ENCODE results near the gene ATP5MC2.

Gene ATP5MC2

GRCh38 chr12:53631721-53632120 is 44.2 kb downstream of the ATP5MC2 start:
- DNase-seq (ENCODE audit: low read depth, low spot score) = no peak
- no peak overlapping the region for H3K9ac ChIP-seq (ENCODE audit: insufficient read length)
- no peaks in the 10 kb centered on the region for H3K36me3 ChIP-seq (ENCODE audit: insufficient read depth, low read length)
- no peak overlapping the region for H3K4me3 ChIP-seq
- H3K27ac ChIP-seq = no peak overlapping the region
- TF ChIP-seq EZH2 (IDR thresholded peaks at IDR 0.05) = no peak
- no peak for TF ChIP-seq POLR2AphosphoS5 (IDR thresholded peaks at IDR 0.05; ENCODE audit: borderline replicate concordance, low read depth, low read length)
- no peak for TF ChIP-seq FOXP2 (optimal IDR thresholded peaks at IDR 0.05; ENCODE audit: control extremely low read depth, extremely low read length, insufficient read depth)
- H3K9me3 ChIP-seq (ENCODE audit: low read depth, low read length) = no peaks in the 10 kb centered on the region

GRCh38 chr12:53627919-53628318 is 48.0 kb downstream of the ATP5MC2 start:
- TF ChIP-seq EZH2 (IDR thresholded peaks at IDR 0.05) = no peak
- TF ChIP-seq POLR2AphosphoS5 (IDR thresholded peaks at IDR 0.05; ENCODE audit: borderline replicate concordance, low read depth, low read length) = no peak
- no peak for TF ChIP-seq FOXP2 (optimal IDR thresholded peaks at IDR 0.05; ENCODE audit: control extremely low read depth, extremely low read length, insufficient read depth)

DNA sequence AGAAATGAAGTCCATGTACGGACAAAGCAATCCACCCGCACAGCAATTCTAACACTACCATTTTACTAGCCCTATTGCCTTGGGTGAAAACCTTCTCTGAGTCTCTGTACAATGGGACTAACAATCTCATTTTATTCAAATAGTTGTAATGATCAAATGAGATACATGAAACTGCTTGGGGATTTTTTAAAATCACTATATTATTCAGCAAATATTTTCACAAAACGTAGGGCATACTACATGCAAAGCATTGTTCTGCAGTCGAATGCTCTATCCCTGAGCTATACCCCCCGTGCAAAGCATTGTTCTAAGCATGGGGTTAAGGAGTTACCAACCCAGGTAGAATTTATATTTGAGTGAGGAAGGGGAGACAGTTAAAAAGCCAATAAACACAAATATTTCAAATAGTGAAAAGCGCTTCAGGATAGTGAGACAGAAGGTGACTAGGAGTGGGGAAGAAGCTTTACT is 49.1 kb downstream of the ATP5MC2 start:
- H3K4me3 ChIP-seq = peak overlapping the region; percentile 93
- DNase-seq (ENCODE audit: low read depth, low spot score) = no peak
- H3K27ac ChIP-seq = peak overlapping the region; percentile 97
- H3K9me3 ChIP-seq (ENCODE audit: low read depth, low read length) = no peaks in the 10 kb centered on the region
- peak overlapping the region; percentile 98 for H3K9ac ChIP-seq (ENCODE audit: insufficient read length)
- H3K36me3 ChIP-seq (ENCODE audit: insufficient read depth, low read length) = no peaks in the 10 kb centered on the region
- TF ChIP-seq FOXP2 (optimal IDR thresholded peaks at IDR 0.05; ENCODE audit: control extremely low read depth, extremely low read length, insufficient read depth) (no peak), EZH2 (IDR thresholded peaks at IDR 0.05) (no peak), POLR2AphosphoS5 (IDR thresholded peaks at IDR 0.05; ENCODE audit: borderline replicate concordance, low read depth, low read length) (no peak)

More at GRCh38 chr12:53627919-53628318, 48.0 kb downstream of the ATP5MC2 start:
- Histone ChIP-seq H3K27ac (peak overlapping the region; percentile 97; the same call in 1 of the 2 replicates), H3K9ac (ENCODE audit: insufficient read length) (no peak overlapping the region), H3K36me3 (ENCODE audit: insufficient read depth, low read length) (no peaks in the 10 kb centered on the region), H3K4me3 (no peak overlapping the region), H3K9me3 (ENCODE audit: low read depth, low read length) (no peaks in the 10 kb centered on the region)
- DNase-seq (ENCODE audit: low read depth, low spot score) = no peak

- Histone ChIP-seq H3K36me3 (ENCODE audit: insufficient read depth, low read length) (peaks cover 2% of the 10 kb centered on the region; the same call in 1 of the 2 replicates), H3K27ac (peak within 1 kb of the TSS; percentile 97), H3K4me3 (peak within 1 kb of the TSS; percentile 93), H3K9me3 (ENCODE audit: low read depth, low read length) (no peaks in the 10 kb centered on the region), H3K9ac (ENCODE audit: insufficient read length) (peak within 1 kb of the TSS; percentile 98)
- peak; percentile 97 for DNase-seq (ENCODE audit: low read depth, low spot score)
- TF ChIP-seq EZH2 (IDR thresholded peaks at IDR 0.05) (no peak), FOXP2 (optimal IDR thresholded peaks at IDR 0.05; ENCODE audit: control extremely low read depth, extremely low read length, insufficient read depth) (peak; percentile 93), POLR2AphosphoS5 (IDR thresholded peaks at IDR 0.05; ENCODE audit: borderline replicate concordance, low read depth, low read length) (peak; percentile 88)
Observed at GRCh38 chr12:53625946-53626701, 49.8 kb downstream of the ATP5MC2 start, which contains the start of gene ATF7. ATF7 (minus strand) TSS chr12:53626382; CDS start chr12:53601000, 25,382 bp downstream.

- TF ChIP-seq POLR2AphosphoS5 (IDR thresholded peaks at IDR 0.05; ENCODE audit: borderline replicate concordance, low read depth, low read length) (no peak; the same call in 1 of the 2 replicates), FOXP2 (optimal IDR thresholded peaks at IDR 0.05; ENCODE audit: control extremely low read depth, extremely low read length, insufficient read depth) (no peak), EZH2 (IDR thresholded peaks at IDR 0.05) (no peak)
- peak overlapping the region; percentile 81 for H3K9ac ChIP-seq (ENCODE audit: insufficient read length)
- H3K4me3 ChIP-seq = peak overlapping the region; percentile 93
- DNase-seq (ENCODE audit: low read depth, low spot score) = no peak
- H3K9me3 ChIP-seq (ENCODE audit: low read depth, low read length) = no peaks in the 10 kb centered on the region
- H3K36me3 ChIP-seq (ENCODE audit: insufficient read depth, low read length) = peaks cover 6% of the 10 kb centered on the region; the same call in 1 of the 2 replicates
- peak overlapping the region; percentile 94 for H3K27ac ChIP-seq
Observed at GRCh38 chr12:53625373-53625945, 50.4 kb downstream of the ATP5MC2 start.

GRCh38 chr12:53624956-53625355 is 50.9 kb downstream of the ATP5MC2 start:
- Histone ChIP-seq H3K27ac (peak overlapping the region; percentile 94), H3K9me3 (ENCODE audit: low read depth, low read length) (no peaks in the 10 kb centered on the region), H3K9ac (ENCODE audit: insufficient read length) (peak overlapping the region; percentile 81), H3K36me3 (ENCODE audit: insufficient read depth, low read length) (peaks cover 6% of the 10 kb centered on the region; the same call in 1 of the 2 replicates), H3K4me3 (peak overlapping the region; percentile 93)
- TF ChIP-seq POLR2AphosphoS5 (IDR thresholded peaks at IDR 0.05; ENCODE audit: borderline replicate concordance, low read depth, low read length) (no peak), EZH2 (IDR thresholded peaks at IDR 0.05) (no peak), FOXP2 (optimal IDR thresholded peaks at IDR 0.05; ENCODE audit: control extremely low read depth, extremely low read length, insufficient read depth) (no peak)
- DNase-seq (ENCODE audit: low read depth, low spot score) = no peak

DNA sequence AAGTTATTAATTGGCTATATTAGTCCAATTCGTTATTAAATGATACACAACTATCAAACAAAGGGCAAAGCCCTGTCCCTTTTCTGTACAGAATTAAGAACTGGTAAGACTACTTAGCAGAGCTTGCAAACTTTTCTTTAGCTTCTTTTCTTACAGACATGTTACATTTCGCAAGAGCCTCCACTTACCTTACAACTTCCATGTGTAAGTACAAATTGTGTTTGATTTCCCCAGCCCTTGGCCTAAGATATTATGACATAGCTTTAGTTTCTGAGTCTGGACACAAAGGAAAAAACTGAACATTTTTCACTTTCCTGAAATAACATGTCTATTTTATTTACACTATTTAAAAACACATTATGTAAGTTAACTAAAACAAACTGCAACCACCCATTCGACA is 51.4 kb downstream of the ATP5MC2 start:
- Histone ChIP-seq H3K36me3 (ENCODE audit: insufficient read depth, low read length) (peaks cover 6% of the 10 kb centered on the region; the same call in 1 of the 2 replicates), H3K4me3 (peak overlapping the region; percentile 93), H3K9me3 (ENCODE audit: low read depth, low read length) (no peaks in the 10 kb centered on the region), H3K9ac (ENCODE audit: insufficient read length) (peak overlapping the region; percentile 81), H3K27ac (peak overlapping the region; percentile 94)
- TF ChIP-seq EZH2 (IDR thresholded peaks at IDR 0.05) (no peak), POLR2AphosphoS5 (IDR thresholded peaks at IDR 0.05; ENCODE audit: borderline replicate concordance, low read depth, low read length) (no peak), FOXP2 (optimal IDR thresholded peaks at IDR 0.05; ENCODE audit: control extremely low read depth, extremely low read length, insufficient read depth) (no peak)
- no peak for DNase-seq (ENCODE audit: low read depth, low spot score)
